PC-3 (cell line): ENCODE measurements around the gene ARHGAP11A.

ENCODE experiments used
- CTCF ChIP-seq: fragments of 300-600 bp; sonication (generic); conservative IDR thresholded peaks from 2 replicates; pipeline ENCODE4 v1.5.1; 2017; ENCODE audit warnings: antibody characterized with exemption, low read depth, mild to moderate bottlenecking, low read length
- EZH2 ChIP-seq: fragments of 300-600 bp; sonication (generic); IDR thresholded peaks from one replicate; pipeline ENCODE4 v1.6.1; 2017; ENCODE audit warnings: antibody characterized with exemption, mild to moderate bottlenecking, low read length; ENCODE audit not compliant: unreplicated experiment
- EZH2phosphoT487 ChIP-seq: fragments of 300-600 bp; sonication (generic); IDR thresholded peaks from 2 replicates; pipeline ENCODE4 v1.6.1; 2018; ENCODE audit warnings: mild to moderate bottlenecking, antibody characterized with exemption, low read length, borderline replicate concordance

- TF ChIP-seq CTCF (no peak), EZH2phosphoT487 (no peak), EZH2 (no peak)
These were observed 59.4 kb downstream of the ARHGAP11A start for GRCh38 chr15:32674681-32675080.
